Measurements from ENCODE around the gene MINDY1.

- TF ChIP-seq CTCF (IDR thresholded peaks at IDR 0.05; ENCODE audit: poor library complexity) (no peak), EZH2 (IDR thresholded peaks at IDR 0.05; ENCODE audit: borderline replicate concordance) (no peak), EZH2phosphoT487 (IDR thresholded peaks at IDR 0.05; ENCODE audit: low read depth, severe bottlenecking, unreplicated experiment) (no peak)
Measured at GRCh38 chr1:150976401-150976821, 30.3 kb downstream of the MINDY1 start.
